NB4 (cell line): ENCODE results near the gene RBM42.

Source experiments
- POLR2A ChIP-seq: IDR thresholded peaks from 2 replicates; pipeline ENCODE4 v1.6.1; 2011; ENCODE audit warnings: mild to moderate bottlenecking; ENCODE audit not compliant: insufficient read length; ENCODE audit errors: extremely low read depth
- TF ChIP-seq, protein P1 (sequence below): IDR thresholded peaks from one replicate; pipeline ENCODE4 v1.5.1; 2012; ENCODE audit warnings: low read depth, low read length

DNA sequence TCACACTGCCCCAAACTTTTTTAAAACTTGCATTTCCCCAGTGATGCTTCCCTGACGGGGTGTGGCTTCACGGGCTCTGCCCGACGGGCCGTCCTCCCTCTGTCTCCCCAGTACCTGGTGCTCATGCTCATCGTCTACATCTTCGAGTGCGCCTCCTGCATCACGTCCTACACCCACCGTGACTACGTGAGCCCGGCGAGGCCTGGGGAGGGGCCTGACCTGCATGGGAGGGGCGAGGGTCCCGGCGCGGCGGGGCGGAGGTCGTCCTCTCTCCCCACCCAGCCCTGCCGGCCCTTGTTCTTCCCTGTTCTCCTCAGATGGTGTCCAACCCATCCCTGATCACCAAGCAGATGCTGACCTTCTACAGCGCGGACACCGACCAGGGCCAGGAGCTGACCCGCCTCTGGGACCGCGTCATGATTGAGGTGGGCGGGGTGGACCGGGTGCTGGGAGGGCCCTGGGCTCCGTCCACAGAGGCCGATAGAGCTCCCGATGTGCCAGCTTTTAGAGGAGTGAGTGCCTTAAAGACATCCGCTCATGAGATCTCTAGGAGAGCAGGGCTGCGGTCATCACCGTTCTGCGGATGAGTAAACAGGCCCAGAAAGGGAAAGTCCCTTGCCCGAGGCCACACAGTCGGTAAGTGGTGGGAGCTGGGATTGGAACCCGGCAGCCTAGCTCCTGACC is 44.4 kb downstream of the RBM42 start:
- TF ChIP-seq, protein P1, sequence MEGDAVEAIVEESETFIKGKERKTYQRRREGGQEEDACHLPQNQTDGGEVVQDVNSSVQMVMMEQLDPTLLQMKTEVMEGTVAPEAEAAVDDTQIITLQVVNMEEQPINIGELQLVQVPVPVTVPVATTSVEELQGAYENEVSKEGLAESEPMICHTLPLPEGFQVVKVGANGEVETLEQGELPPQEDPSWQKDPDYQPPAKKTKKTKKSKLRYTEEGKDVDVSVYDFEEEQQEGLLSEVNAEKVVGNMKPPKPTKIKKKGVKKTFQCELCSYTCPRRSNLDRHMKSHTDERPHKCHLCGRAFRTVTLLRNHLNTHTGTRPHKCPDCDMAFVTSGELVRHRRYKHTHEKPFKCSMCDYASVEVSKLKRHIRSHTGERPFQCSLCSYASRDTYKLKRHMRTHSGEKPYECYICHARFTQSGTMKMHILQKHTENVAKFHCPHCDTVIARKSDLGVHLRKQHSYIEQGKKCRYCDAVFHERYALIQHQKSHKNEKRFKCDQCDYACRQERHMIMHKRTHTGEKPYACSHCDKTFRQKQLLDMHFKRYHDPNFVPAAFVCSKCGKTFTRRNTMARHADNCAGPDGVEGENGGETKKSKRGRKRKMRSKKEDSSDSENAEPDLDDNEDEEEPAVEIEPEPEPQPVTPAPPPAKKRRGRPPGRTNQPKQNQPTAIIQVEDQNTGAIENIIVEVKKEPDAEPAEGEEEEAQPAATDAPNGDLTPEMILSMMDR: no peak
- TF ChIP-seq POLR2A: no peak
